GM11168 (cell line): Measurements from ENCODE around the gene SLC13A3.

Source experiments
- in situ Hi-C: fragments of 300-500 bp; cut with MboI; formaldehyde crosslinking; loops from one replicate; pipeline ENCODE4 v1.12.0; 2022; ENCODE audit warnings: low sequenced_read_pairs; ENCODE audit not compliant: unreplicated experiment

The SLC13A3 gene

GRCh38 chr20:46547995-46548394 lies 103.3 kb downstream of the SLC13A3 start:
- in situ Hi-C loops = no loop called here

GRCh38 chr20:46546936-46547335 lies 104.3 kb downstream of the SLC13A3 start:
- in situ Hi-C loops = no loop called here

- in situ Hi-C loops = no loop called here
Observed at GRCh38 chr20:46546298-46546697, 105.0 kb downstream of the SLC13A3 start.

- in situ Hi-C loops = no loop called here
Observed at GRCh38 chr20:46545827-46546138, 105.5 kb downstream of the SLC13A3 start.

- in situ Hi-C loops = no loop called here
Observed at GRCh38 chr20:46545077-46545826, 106.0 kb downstream of the SLC13A3 start.

GRCh38 chr20:46544576-46544975 lies 106.7 kb downstream of the SLC13A3 start:
- in situ Hi-C loops = no loop called here

GRCh38 chr20:46543959-46544358 lies 107.3 kb downstream of the SLC13A3 start:
- in situ Hi-C loops = no loop called here

GRCh38 chr20:46543033-46543432 lies 108.2 kb downstream of the SLC13A3 start:
- in situ Hi-C loops = no loop called here

GRCh38 chr20:46541229-46541935 lies 109.9 kb downstream of the SLC13A3 start:
- in situ Hi-C loops = no loop called here

- in situ Hi-C loops = no loop called here
Observed at GRCh38 chr20:46539113-46539512, 112.1 kb downstream of the SLC13A3 start.

GRCh38 chr20:46530640-46531039 lies 120.6 kb downstream of the SLC13A3 start:
- in situ Hi-C loops = no loop called here

- in situ Hi-C loops = loop anchor here (5.0 kb wide), 1 partner anchor 158 kb away; no protein-coding TSS in a partner anchor
Observed at GRCh38 chr20:46523696-46524328, 127.4 kb downstream of the SLC13A3 start.

GRCh38 chr20:46523108-46523507 lies 128.2 kb downstream of the SLC13A3 start:
- in situ Hi-C loops = loop anchor here (5.0 kb wide), 1 partner anchor 159 kb away; no protein-coding TSS in a partner anchor

GRCh38 chr20:46520976-46521579 lies 130.2 kb downstream of the SLC13A3 start:
- in situ Hi-C loops = loop anchor here (5.0 kb wide), 1 partner anchor 161 kb away; no protein-coding TSS in a partner anchor

GRCh38 chr20:46520540-46520939 lies 130.7 kb downstream of the SLC13A3 start:
- in situ Hi-C loops = loop anchor here (5.0 kb wide), 1 partner anchor 162 kb away; no protein-coding TSS in a partner anchor

- in situ Hi-C loops = loop anchor here (5.0 kb wide), 1 partner anchor 163 kb away; no protein-coding TSS in a partner anchor
Observed at GRCh38 chr20:46519471-46520068, 131.7 kb downstream of the SLC13A3 start.

- in situ Hi-C loops = no loop called here
Observed at GRCh38 chr20:46512943-46513844, 138.1 kb downstream of the SLC13A3 start, which contains the start of gene ZNF334. Gene ZNF334, minus strand, starts transcription at chr20:46513559. Its CDS starts 1,457 bp downstream, at chr20:46512102.

GRCh38 chr20:46509523-46509922 lies 141.7 kb downstream of the SLC13A3 start:
- in situ Hi-C loops = no loop called here
